Stimulated activated CD4-positive, alpha-beta T cell treated with anti-CD3 and anti-CD28 coated beads, Interleukin-15, amount 100 ng/mL, for 48 hours (primary cell): ENCODE data around the gene TUBB1.
"Not testable (repeated sequence)": the region's sequence is repeated elsewhere in the genome, so short reads cannot be mapped to it uniquely, and the experiment has no call there.

Experiments
- DNase-seq, 2 donors: peaks; one replicate each; pipeline ENCODE4 v3.0.0-alpha.2; 2020; ENCODE audit warnings: low read depth in 2 of 2

TUBB1 gene

GRCh38 chr20:59020938-59021551 is 1.8 kb downstream of the TUBB1 start:
- DNase-seq, result no peak

DNA sequence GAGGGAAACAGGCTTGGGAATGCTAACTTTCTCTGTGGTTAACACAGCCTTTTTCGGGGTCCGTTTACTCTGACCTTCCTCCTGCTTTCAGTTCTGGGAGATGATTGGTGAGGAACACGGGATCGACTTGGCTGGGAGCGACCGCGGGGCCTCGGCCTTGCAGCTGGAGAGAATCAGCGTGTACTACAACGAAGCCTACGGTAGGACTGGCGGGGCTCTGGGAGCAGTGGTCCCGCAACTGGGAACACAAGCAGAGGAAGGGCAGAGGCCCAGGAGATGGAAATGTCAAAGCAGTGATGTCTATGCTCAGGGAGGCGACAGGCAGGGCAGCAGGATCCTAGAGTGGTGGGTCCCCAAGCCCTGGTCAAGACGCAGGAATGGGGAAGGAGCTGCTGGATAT is 3.5 kb downstream of the TUBB1 start:
- no peak for DNase-seq

GRCh38 chr20:59023616-59024015 is 4.4 kb downstream of the TUBB1 start:
- DNase-seq, result no peak

- DNase-seq, result no peak
These were observed 4.9 kb downstream of the TUBB1 start for GRCh38 chr20:59024111-59024530.

DNA sequence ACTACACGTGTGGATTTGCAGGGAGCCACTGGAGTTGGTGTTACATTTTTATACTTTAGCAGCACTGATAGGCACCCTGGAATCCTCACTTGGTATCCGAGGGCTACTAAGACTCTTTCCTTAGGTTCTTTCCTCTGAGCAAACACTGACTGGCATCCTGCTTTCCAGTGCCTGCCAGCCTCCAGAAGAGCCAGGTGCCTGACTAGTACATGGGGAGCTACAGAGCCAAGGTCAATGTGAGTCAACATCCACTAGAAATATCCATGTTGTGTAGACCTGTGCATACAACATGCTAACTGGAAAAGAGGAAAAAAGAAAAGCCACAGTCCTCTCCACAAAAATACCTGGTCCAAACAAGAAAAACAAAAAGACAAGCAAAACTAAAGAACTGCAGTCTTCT is 5.9 kb downstream of the TUBB1 start:
- no peak for DNase-seq

- no peak for DNase-seq
These were observed 6.3 kb downstream of the TUBB1 start for GRCh38 chr20:59025511-59025910.

DNA sequence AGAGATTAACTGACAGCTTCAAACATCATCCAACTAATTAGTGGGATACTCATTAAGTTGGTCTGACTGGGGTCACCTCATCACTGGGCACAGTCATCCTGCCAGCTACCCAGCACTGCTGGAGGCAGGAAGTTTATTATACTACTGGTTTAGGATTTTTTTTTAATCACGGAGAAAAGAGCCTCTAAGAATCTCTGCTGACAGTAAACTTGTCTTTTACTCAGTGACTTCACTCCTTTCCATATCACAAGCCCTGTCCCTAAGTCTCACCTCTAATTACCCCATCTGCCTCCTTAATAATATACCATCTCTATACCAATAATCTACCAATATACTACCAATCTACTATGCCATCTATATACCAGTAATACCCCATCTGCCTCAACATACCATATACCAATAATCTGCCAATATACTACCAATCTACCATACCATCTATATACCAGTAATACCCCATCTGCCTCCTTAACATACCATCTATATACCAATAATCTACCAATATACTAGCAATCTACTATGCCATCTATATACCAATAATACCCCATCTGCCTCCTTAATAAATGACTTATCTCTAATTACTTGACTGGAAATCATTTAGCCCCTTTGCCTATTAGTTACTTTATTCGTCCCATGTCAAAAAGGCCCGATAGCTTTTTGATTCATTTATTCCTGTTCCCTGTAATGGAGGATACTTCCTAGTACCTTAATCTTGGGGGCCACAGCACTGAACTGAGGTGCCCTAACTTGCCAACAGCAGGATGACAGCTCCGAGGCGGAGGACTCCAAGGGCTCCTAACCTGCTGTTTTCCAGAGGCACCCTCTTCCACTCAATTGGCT is 7.9 kb downstream of the TUBB1 start:
- DNase-seq, result no peak

GRCh38 chr20:59027741-59028320 is 8.6 kb downstream of the TUBB1 start:
- DNase-seq, result no peak

- DNase-seq, result no peak
These were observed 9.6 kb downstream of the TUBB1 start for GRCh38 chr20:59028812-59029211.

GRCh38 chr20:59030911-59031563 is 11.8 kb downstream of the TUBB1 start:
- DNase-seq, result no peak

DNA sequence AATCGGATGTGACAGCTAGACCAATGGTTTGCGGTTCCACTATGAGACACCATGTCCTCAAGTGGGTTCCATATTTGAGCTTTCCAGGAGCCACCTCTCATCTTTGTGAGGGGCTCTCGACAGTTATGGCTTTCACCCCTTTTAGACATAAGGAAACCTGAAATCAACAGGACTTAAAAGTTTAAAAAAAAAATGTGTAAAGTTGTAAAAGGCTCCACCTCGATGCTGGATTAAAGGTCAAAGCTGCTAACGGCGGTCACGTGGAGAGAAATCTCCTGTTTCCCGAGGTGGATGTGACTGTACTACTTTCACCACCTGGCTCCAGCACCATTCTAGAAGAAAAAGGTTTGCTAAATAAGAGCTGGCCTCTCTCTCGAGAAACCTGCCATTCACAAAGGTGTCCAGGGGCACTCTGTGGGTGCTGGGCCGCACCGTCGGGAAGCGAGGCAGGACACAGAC is 12.4 kb downstream of the TUBB1 start:
- DNase-seq, result no peak

DNA sequence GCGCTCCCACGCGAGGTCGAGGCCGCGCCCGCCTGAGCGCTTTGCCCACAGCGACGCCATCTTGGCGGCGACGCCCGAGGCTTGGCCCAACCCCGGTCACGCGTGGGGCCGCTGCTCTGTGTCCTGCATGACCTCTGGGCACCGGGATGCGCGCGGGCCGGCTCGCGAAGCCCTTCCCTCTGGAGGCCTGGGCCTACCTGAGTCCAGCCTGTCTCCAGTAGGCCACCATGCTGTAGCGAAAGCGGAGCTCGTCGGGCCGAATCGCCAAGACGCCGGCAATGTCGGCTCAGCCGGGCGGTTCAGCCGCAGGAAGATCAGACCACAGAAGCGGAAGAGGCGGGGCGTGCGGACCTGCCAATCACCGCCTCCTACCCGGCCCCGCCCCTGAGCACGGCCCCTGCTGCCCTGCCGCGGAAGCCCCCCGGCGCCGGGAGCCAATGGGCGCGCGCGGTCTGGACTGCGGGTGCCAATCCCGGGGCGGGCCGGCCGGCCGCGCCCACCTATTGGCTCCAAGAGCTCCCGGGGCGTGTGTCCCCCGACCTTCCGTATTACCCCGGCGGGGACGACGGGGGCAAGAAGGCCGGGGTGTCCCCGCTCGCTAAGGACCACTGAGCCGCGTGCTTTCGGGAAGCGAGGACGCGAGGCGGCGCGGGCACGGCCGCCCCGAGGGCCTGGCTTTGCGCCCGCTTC is 12.9 kb downstream of the TUBB1 start, which contains the start of gene ATP5F1E:
ATP5F1E (minus strand) TSS at position 313 of the 690 bp plus-strand sequence; CDS start at position 229, 84 bp downstream.
- DNase-seq, result peak; percentile 90 to 94

GRCh38 chr20:59032713-59033059 is 13.5 kb downstream of the TUBB1 start:
- no peak for DNase-seq

DNA sequence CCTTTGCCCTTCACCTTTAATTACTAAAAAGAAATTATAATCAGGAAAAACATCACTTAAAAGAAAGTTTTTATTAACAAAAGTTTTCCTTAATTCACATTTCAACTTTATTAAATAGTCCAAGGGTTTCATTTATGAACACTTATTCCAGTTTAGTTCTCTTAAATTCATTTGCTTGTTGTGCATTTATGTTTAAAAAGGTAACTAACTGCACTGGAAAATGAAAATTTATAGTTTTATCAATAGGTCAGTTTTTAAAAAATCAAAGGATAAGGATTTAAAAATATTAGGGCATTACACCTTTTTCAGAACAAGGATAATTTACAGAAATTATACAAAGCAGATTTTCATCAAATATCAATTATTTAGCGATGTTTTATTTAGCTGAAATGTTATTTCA is 13.9 kb downstream of the TUBB1 start:
- no peak for DNase-seq

DNA sequence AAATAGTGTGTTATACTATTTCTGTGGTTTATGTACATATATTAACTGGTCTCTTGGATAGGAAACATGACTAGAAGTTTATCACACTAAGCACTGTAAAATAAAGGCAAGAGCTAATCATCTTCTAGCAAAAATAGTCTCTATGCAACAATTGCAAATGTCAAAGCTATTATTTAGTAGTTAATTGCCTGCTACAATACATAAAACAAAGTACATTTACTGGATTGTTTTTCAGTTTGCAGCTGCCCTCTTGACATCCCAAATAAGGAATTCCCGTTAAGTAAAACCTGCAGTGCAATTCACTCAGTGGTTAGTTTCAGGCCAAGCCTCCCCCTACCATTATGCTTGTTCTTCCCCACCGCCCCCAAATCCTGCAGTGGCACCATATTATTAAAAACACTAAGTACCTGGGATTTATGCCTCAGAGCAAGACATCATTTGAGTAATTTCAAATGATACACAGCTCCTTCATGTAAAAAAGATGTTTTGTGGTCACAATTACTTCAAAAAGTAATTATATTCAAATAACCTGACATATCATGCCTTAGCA is 14.5 kb downstream of the TUBB1 start:
- no peak for DNase-seq

DNA sequence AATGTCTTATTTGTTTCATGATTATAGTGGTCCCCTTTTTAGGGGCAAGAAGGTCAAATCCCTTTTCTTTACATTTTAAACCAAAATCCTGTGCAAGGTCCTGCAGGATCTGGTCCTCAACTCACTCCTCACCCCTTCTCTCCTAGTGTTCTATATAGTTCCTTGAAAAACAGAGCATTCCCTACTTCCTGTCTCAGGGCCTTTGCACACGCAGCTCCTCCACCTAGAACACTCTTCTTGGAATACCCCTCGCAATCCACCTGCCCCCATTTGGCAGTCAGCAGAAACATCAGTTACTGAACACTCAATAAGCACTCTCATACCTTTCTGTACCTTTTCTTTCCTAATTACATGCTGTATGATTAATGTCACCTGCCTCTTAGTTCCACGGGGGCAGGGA is 16.2 kb downstream of the TUBB1 start:
- no peak for DNase-seq

DNA sequence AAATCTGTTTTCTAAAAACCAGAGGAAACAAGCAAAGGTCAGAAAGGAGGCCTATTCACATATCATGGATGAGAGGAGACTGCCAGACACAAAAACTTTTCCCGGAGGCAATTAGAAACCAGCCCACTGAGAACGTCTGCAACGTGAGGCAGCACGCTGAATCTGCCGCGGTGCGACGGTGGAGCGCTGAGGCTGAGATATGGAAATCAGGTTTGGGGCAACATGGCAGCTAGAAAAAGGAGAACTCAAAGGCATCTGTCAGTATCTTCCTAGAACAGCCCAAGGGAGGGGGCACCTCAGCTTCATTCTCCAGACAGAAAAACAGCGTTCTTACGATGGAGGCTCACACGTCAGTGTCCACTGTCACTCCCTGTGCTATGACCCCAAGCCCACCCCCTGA is 18.2 kb downstream of the TUBB1 start:
- no peak for DNase-seq

DNA sequence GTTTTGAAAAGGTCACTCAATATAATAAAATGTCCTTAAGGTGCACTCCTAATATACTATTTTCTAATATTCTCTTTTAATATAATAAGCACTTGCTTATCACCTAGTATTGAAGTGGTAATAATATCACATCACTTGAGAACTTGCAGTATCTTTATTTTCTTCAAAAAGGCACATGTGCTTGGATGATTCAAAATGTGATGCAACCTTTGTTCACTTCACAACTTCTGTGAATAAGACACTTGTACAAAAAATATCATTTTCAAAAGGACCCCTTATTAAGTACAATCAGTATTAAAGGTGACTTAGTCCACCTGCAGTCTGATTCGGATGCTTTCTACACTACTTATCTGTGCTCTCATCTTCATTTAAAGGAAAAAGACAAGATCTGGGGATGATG is 20.0 kb downstream of the TUBB1 start:
- no peak for DNase-seq

- DNase-seq, result no peak
These were observed 21.4 kb downstream of the TUBB1 start for GRCh38 chr20:59040667-59041066.

DNA sequence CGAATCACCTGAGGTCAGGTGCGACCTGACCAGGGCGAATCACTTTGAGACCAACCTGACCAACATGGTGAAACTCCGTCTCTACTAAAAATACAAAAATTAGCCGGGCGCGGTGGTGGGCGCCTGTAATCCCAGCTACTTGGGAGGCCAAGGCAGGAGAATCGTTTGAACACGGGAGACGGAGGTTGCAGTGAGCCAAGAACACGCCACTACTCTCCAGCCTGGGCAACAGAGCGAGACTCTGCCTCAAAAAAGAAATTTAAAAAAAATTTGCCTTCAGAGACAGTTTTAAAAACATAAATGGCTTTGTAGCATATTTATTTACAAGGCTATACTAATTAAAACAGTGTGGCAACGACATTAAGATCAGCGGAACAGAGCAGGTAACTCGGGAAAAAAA is 22.3 kb downstream of the TUBB1 start:
- not testable (repeated sequence) for DNase-seq

GRCh38 chr20:59042151-59042795 is 23.0 kb downstream of the TUBB1 start, which contains the start of gene PRELID3B:
Gene PRELID3B, minus strand, starts transcription at chr20:59042786. Its CDS starts 56 bp downstream, at chr20:59042730.
- no peak for DNase-seq
